COR-L47 (cell line): ENCODE data around the gene FN1.
"Not testable (repeated sequence)": the region's sequence is repeated elsewhere in the genome, so short reads cannot be mapped to it uniquely, and the experiment has no call there.

Experiments
- DNase-seq: peaks from one replicate; lab custom pipeline; 2025; lab: John Stamatoyannopoulos, UW

The FN1 gene

DNA sequence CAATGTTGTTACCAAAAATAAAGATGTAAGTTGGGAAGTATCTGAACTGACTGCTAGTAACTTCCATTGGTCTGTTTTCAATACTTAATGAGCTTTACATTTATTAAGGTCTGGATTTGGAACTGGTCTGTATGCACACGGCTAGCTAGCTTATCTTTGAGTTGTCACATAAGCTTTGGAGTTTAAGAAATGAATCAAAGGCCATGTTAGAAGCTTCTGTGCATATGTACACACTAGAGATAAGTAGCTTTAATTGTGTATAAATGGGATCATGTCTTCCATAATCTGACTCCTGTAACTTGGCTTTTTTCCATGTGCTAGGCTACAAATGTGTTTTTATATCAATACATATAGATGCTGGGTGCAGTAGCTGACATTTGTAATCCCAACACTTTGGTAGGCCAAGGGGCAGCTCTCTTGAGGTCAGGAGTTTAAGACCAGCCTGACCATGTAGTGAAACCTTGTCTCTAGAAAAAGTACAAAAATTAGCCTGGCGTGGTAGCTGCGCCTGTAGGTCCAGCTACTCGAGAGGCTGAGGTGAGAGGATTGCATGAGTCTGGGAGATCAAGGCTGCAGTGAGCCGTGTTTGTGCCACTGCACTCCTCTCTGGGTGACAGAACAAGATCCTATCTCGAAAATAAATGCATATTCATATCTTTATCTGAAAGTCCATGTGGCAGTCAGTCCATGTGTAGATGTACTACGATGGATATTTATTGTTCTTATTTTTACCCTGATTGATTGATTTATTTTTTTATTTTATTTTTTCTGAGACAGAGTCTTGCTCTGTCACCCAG lies 96.8 kb downstream of the FN1 start:
- no peak for DNase-seq

DNA sequence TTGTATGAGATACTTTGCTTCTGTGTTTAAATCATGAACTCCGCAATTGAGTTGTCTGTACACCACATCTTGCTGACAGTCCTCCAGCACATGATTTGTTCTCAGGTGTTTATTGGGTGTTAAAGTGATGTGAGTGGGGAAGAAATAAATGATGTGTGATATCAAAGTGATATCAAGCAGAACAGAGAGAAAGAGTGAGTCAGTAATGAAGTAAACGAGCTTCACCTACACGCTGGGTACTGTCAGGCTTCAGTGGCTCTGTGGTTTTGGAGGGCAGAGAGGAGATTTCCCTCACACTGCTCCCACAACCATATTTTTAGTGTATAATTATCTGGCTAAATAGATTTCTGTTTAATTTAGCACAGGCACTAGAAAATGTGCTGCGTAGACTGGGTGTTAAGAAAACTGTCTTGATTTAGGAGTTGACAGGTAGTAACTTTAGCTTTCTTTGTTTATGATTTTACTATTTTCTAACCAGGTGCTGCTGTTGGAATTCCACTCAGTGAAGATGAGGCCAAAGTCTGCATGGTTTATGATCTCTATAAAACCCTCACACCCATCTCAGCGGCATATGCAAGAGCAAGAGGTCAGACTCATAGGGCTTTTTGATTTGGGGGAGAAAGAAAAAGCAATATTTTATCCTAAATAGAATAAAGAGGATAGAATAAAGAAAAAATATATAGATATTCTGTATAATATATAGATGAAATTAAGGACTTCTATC lies 102.8 kb downstream of the FN1 start:
- DNase-seq, result no peak

DNA sequence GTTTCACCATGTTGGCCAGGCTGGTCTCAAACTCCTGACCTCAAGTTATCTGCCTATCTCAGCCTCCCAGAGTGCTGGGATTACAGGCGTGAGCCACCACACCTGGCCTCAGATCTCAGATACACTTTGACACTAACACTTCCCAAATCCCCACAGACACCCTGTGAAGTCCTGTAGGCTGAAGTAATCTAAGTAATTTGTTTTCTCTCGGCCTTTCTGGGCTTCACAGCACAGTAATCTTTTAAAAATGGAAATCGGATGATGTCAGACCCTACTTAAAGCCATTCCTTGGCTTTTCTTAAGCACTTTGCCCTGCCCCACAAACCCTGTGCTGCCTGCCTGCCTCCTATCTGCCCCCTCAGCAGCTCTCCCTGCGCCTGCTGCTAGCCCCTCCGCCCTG lies 107.8 kb downstream of the FN1 start:
- DNase-seq, result no peak

DNA sequence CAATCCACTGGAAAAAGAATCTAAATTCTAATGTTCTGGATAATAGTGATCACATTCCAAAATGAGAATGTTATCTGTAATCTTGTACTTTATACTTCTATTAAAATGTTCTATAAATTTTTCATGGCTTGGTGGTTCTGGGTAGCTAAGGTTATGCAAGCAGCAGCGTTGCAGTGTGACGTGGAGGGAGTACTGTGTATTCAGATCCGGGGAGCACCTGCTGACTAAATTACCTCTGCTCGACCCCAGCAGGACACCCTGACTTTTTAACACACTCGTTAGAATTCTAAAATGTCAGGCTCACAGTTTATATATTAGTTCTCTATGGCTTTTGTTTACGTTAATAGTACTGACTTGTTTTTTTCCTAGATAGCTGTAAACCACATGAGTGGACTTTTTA lies 111.1 kb downstream of the FN1 start:
- peak; percentile 48 for DNase-seq

DNA sequence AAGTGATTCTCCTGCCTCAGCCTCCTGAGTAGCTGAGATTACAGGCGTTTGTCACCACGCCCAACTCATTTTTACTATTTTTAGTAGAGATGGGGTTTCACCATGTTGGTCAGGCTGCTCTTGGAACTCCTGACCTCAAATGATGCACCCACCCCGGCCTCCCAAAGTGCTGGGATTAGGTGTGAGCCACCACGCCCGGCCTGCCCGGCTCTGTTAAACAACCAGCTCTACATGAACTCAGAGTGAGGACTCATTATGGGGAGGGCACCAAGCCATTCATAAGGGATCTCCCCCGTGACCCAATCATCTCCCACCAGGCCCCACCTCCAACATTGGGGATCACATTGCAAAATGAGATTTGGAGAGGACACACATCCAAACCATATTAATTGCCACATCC lies 115.2 kb downstream of the FN1 start:
- no peak for DNase-seq

DNA sequence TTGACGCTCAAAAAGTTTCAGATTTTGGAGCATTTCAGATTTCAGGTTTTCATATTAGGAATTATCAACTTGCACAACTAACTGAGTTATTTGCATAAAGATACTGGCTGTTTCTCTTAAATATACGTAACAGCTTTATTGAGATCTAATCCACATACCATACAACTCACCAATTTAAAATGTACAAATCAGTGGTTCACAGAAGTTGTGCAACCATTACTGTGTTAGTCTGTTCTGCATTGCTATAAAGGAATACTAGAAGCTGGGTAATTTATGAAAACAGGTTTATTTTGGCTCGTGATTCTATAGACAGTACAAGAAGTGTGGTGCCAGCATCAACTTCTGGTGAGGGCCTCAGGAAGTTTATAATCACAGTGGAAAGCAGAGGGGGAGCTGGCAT lies 115.8 kb downstream of the FN1 start:
- DNase-seq, result no peak

DNA sequence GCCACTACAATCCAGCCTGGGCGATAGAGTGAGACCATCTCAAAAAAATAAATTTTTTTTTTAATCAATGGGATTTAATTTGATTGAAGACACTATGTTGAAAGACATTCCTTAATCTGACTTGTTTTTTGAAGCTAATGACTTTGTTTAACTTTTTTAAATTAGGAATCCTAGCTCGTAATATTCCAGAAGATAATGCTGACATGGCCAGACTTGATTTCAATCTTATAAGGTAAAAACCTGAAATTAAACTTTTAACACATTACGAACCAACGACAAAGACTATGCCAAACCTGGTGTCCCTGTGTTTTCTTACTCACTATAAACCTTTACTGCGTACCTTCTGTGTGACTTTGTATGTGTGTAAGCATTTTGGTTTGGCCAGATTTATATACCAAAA lies 116.4 kb downstream of the FN1 start:
- no peak for DNase-seq

DNA sequence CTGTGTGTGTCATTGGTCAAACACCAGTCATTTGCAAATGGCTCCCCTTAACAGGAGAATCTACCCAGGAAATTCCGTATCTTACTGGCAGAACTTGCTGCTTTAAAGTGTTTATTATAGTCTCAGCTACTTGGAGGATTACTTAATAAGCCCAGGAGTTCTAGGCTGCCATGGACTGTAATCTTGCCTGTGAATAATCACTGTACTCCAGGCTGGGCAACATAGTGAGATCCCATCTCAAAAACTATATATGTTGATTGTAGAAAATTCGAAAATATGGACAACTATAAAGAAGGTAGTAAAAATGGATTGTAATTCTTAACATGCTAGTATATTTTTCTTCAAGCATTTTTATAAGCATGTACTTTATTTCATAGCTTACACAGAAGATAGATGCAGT lies 119.5 kb downstream of the FN1 start:
- no peak for DNase-seq

DNA sequence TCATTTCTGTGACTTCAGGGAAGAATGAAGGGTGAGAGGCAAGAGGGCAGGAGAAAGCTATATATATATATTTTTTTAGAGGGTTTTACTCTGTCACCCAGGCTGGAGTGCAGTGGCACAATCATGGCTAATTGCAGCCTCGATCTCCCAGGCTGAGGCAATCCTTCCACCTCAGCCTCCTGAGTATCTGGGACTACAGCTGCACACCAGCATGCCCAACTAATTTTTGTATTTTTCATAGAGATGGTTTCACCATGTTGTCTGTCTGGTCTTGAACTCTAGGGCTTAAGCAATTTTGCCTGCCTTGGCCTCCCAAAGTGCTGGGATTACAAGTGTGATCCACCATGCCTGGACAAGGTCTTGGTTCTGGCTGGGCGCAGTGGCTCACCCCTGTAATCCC lies 120.6 kb downstream of the FN1 start:
- no peak for DNase-seq

DNA sequence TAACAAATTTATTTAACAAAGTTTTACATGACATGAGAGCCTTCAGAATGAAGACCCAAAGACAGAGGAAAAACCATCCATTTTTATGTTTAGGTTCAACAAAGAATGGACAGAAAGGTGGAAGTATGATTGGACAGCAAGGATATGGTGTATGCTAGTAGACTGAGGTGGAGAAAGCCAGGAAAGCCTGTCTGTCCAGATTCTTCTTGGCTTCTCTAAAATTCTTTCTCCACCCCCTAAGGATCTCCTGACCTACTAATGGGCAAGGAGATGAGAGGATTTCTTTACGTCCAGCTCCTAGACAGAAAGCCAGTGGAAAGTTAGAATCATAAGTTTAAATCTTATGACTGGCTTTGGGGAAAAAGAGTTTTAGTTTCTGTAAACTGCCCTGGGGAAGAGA lies 121.0 kb downstream of the FN1 start:
- no peak for DNase-seq

DNA sequence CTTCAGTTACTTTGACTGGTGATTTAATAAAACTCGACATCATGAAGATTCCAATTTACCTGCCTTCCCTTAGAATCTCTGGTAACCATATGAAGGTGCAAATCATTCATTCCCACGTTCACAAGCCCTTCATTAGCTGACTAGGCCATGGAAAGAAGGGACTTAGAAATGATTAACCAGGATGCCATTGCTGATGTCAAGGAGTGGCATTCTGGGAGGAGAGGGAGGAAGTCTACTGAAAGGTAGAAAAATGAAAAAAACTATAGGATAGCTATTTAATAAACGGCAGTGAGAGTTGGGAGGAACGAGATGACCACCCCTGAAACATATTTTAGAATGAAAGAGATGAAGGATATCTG lies 122.6 kb downstream of the FN1 start:
- no peak for DNase-seq

DNA sequence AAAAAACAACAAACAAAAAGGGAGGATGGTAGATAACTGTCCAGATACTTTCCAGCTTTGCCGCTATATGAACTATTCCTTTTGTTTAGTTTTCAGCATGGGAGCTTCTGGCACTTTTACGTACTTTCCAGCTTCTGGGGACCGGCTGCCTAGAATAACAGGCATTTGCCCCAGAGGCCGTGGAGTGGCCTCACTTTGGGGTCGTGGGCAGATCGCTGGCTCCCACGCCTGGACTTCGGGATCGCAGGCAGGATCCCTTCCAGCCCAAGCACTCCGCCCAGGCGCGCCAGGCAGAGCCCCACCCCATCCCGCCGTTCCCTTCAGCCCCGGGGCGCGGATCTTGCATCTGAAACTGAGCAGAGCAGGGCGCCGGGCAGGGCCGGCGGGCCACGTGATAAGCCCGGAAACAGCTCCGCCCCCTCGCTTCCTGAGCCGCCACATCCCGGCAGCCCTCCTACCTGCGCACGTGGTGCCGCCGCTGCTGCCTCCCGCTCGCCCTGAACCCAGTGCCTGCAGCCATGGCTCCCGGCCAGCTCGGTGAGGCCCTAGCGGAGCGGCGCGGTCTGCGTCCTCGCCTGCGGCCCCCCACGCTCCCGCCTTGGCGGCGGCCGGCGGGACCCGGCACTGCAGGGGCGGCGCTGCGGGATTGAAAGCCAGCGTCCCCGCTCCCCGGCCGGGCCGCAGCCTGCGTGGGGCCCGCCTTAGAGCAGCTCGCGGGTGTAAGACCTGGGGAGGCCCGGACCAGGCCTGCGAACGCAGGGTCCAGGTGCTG lies 124.1 kb downstream of the FN1 start, which contains the start of gene ATIC:
Gene ATIC, plus strand, starts transcription at position 435 of the 772 bp plus-strand sequence. Its CDS starts 84 bp downstream, at position 519.
- peak; percentile 96 for DNase-seq

DNA sequence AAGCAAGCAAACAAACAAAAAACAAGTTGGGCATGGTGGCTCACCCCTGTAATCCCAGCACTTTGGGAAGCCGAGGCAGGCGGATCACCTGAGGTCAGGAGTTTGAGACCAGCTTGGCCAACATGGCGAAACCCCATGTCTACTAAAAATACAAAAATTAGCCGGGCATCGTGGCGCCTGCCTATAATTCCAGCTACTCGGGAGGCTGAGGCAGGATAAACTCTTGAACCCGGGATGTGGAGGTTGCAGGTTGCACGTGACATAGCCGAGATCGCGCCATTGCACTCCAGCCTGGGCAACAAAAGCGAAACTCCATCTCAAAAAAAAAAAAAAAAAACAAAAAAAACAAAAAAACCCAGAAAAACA lies 124.6 kb downstream of the FN1 start:
- DNase-seq, result not testable (repeated sequence)
